ENCODE data around the gene KCNK15. TPM values are rescaled to one million over a fixed set of nuclear protein-coding genes. Genes with fewer than 3 reads are reported as not detected.

KCNK15 gene
- total RNA-seq, 1 donor from 2014 or later: 0.33 TPM

GRCh38 chr20:44771172-44771535, 25.5 kb downstream of the KCNK15 start:
- TF ChIP-seq CTCF (IDR thresholded peaks at IDR 0.05; ENCODE audit: borderline replicate concordance): no peak
- H3K27me3 ChIP-seq (ENCODE audit: low read depth): peaks cover 97% of the 10 kb centered on the region

GRCh38 chr20:44772636-44773035, 27.0 kb downstream of the KCNK15 start:
- Histone ChIP-seq H3K36me3 (no peaks in the 10 kb centered on the region), H3K4me1 (no peaks in the 10 kb centered on the region), H3K27ac (replicated peaks) (no peak overlapping the region), H3K9me3 (replicated peaks) (no peaks in the 10 kb centered on the region), H3K4me3 (no peak overlapping the region), H3K27me3 (ENCODE audit: low read depth) (peaks cover 84% of the 10 kb centered on the region)
- DNase-seq: no peak
- no peak for TF ChIP-seq CTCF (IDR thresholded peaks at IDR 0.05; ENCODE audit: borderline replicate concordance)
- intact Hi-C loops (cut with micrococcal nuclease): no loop called here

More at GRCh38 chr20:44771172-44771535, 25.5 kb downstream of the KCNK15 start:
- Histone ChIP-seq H3K4me1 (no peaks in the 10 kb centered on the region), H3K4me3 (no peak overlapping the region), H3K9me3 (replicated peaks) (no peaks in the 10 kb centered on the region), H3K27ac (replicated peaks) (no peak overlapping the region), H3K36me3 (no peaks in the 10 kb centered on the region)
- no peak for DNase-seq
- intact Hi-C loops (cut with micrococcal nuclease): no loop called here

GRCh38 chr20:44773070-44773829, 27.6 kb downstream of the KCNK15 start:
- intact Hi-C loops (cut with micrococcal nuclease): no loop called here
- Histone ChIP-seq H3K4me3 (no peak overlapping the region), H3K9me3 (replicated peaks) (no peaks in the 10 kb centered on the region), H3K36me3 (no peaks in the 10 kb centered on the region), H3K27ac (replicated peaks) (no peak overlapping the region), H3K4me1 (no peaks in the 10 kb centered on the region), H3K27me3 (ENCODE audit: low read depth) (peaks cover 80% of the 10 kb centered on the region)
- no peak for TF ChIP-seq CTCF (IDR thresholded peaks at IDR 0.05; ENCODE audit: borderline replicate concordance)
- no peak for DNase-seq

GRCh38 chr20:44776980-44777379, 31.3 kb downstream of the KCNK15 start:
- no peaks in the 10 kb centered on the region for H3K9me3 ChIP-seq (replicated peaks)
- intact Hi-C loops (cut with micrococcal nuclease): no loop called here
- H3K4me3 ChIP-seq: no peak overlapping the region
- TF ChIP-seq CTCF (IDR thresholded peaks at IDR 0.05; ENCODE audit: borderline replicate concordance): no peak
- peaks cover 52% of the 10 kb centered on the region for H3K27me3 ChIP-seq (ENCODE audit: low read depth)
- no peaks in the 10 kb centered on the region for H3K4me1 ChIP-seq
- no peak overlapping the region for H3K27ac ChIP-seq (replicated peaks)
- DNase-seq: no peak
- H3K36me3 ChIP-seq: no peaks in the 10 kb centered on the region

GRCh38 chr20:44780226-44780625, 34.6 kb downstream of the KCNK15 start:
- H3K9me3 ChIP-seq (replicated peaks): no peaks in the 10 kb centered on the region
- H3K27ac ChIP-seq (replicated peaks): no peak overlapping the region
- no peaks in the 10 kb centered on the region for H3K36me3 ChIP-seq
- peaks cover 22% of the 10 kb centered on the region for H3K27me3 ChIP-seq (ENCODE audit: low read depth)
- intact Hi-C loops (cut with micrococcal nuclease): no loop called here
- H3K4me3 ChIP-seq: no peak overlapping the region
- TF ChIP-seq CTCF (IDR thresholded peaks at IDR 0.05; ENCODE audit: borderline replicate concordance): no peak
- H3K4me1 ChIP-seq: no peaks in the 10 kb centered on the region
- peak; percentile 20 for DNase-seq

Measured in left ventricle myocardium inferior (tissue), 1 donor.